K562 (cell line): ENCODE results near the gene RDM1. TPM values are rescaled to one million over a fixed set of nuclear protein-coding genes. Genes with fewer than 3 reads are reported as not detected.
A peak's percentile ranks its signal among the peaks of the same experiment; 100 is the strongest.

Experiments used
- FOXK2 ChIP-seq, 2 experiments: fragments of 450-650 bp; IDR thresholded peaks in 1 of 2; conservative IDR thresholded peaks in 1 of 2; 2 replicates each; pipeline ENCODE4 v1.6.1; 2016; ENCODE audit warnings: low read depth in 2 of 2, mild to moderate bottlenecking in 1 of 2
- HDAC1 ChIP-seq, 2 experiments: fragments of 450-650 bp; IDR thresholded peaks; 2 replicates each; pipeline ENCODE4 v1.6.1; 2016 to 2017; ENCODE audit warnings: inconsistent platforms in 1 of 2, mild to moderate bottlenecking in 1 of 2, moderate library complexity in 1 of 2
- HEY1 ChIP-seq: fragments of 250-450 bp; sonication (Bioruptor Pico); IDR thresholded peaks from 2 replicates; pipeline ENCODE4 v1.5.0; 2020; ENCODE audit warnings: mild to moderate bottlenecking, moderate library complexity, borderline replicate concordance
- HMG20B ChIP-seq: fragments of 250-450 bp; sonication (Bioruptor Pico); IDR thresholded peaks from 2 replicates; pipeline ENCODE4 v1.5.0; 2021; ENCODE audit warnings: mild to moderate bottlenecking
- IRF9 ChIP-seq: fragments of 450-650 bp; IDR thresholded peaks from 2 replicates; pipeline ENCODE4 v1.6.1; 2016; ENCODE audit warnings: missing biosample characterization, missing genetic modification characterization
- MEIS2 ChIP-seq: fragments of 450-650 bp; IDR thresholded peaks from 2 replicates; pipeline ENCODE4 v1.6.1; 2014; ENCODE audit warnings: mild to moderate bottlenecking; ENCODE audit not compliant: partially characterized antibody
- MTA2 ChIP-seq: fragments of 450-650 bp; IDR thresholded peaks from 2 replicates; pipeline ENCODE4 v1.6.1; 2016; ENCODE audit warnings: low read depth
- NCOA1 ChIP-seq: fragments of 450-650 bp; IDR thresholded peaks from 2 replicates; pipeline ENCODE4 v1.6.1; 2016; ENCODE audit warnings: low read depth
- NFYB ChIP-seq: IDR thresholded peaks from 2 replicates; pipeline ENCODE4 v1.6.1; 2011; ENCODE audit warnings: mild to moderate bottlenecking, moderate library complexity; ENCODE audit not compliant: insufficient read length; ENCODE audit errors: extremely low read depth
- RUNX1 ChIP-seq: sonication (generic); IDR thresholded peaks from 2 replicates; pipeline ENCODE4 v1.6.1; 2016; ENCODE audit warnings: antibody characterized with exemption, low read depth
- SREBF1 ChIP-seq: fragments of 150-350 bp; IDR thresholded peaks from 2 replicates; pipeline ENCODE4 v1.6.1; 2014; ENCODE audit warnings: antibody characterized with exemption, low read depth, low read length, borderline replicate concordance
- ZNF24 ChIP-seq: fragments of 450-650 bp; IDR thresholded peaks from 2 replicates; pipeline ENCODE4 v1.6.1; 2016
- ZNF318 ChIP-seq, 2 experiments: fragments of 450-650 bp; IDR thresholded peaks; 2 replicates each; pipeline ENCODE4 v1.6.1; 2016; ENCODE audit warnings: mild to moderate bottlenecking in 2 of 2, borderline replicate concordance in 1 of 2, low read depth in 1 of 2, moderate library complexity in 1 of 2
- polyA plus RNA-seq, 8 experiments: library from polyadenylated mRNA; depleted of rRNA in 4 of 8; stranded (reverse) in 5 of 8; unstranded in 3 of 8; fragments of >200 nt; fragmentation: Nextera tagmentation in 2 of 8; fragmentation: Illumina TruSeq in 1 of 8; extraction: Ambion mirVana in 2 of 8; extraction: Trizol in 1 of 8; gene quantifications; 2 replicates each; pipeline versions ENCODE4 v1.2.1 to v1.2.3, GENCODE V29; 2011 to 2014; ENCODE audit warnings: inconsistent platforms in 1 of 8, missing spikeins in 1 of 8
- total RNA-seq, 7 experiments: library from RNA; depleted of rRNA in 6 of 7; stranded (reverse); fragments of >200 nt in 6 of 7; fragmentation: Illumina TruSeq in 2 of 7; extraction: Trizol in 2 of 7; gene quantifications; 2 replicates each; pipeline versions ENCODE4 v1.2.1 to v1.2.3, GENCODE V29; 2011 to 2021; ENCODE audit warnings: low replicate concordance in 1 of 7
- TF ChIP-seq, protein P1 (sequence below), 2 experiments: fragments of 150-350 bp in 1 of 2; IDR thresholded peaks; 2 replicates each; pipeline ENCODE4 v1.6.1; 2012 to 2016; ENCODE audit warnings: low read depth in 2 of 2, low read length in 2 of 2, mild to moderate bottlenecking in 1 of 2, moderate library complexity in 1 of 2

Gene RDM1
- total and polyA plus RNA-seq, 9 of the 15 experiments (the other 6 are each of a cell fraction or from before 2014, with no cell fraction given), result 2.5 to 11.2 (median 5.4) TPM

- TF ChIP-seq, protein P1, sequence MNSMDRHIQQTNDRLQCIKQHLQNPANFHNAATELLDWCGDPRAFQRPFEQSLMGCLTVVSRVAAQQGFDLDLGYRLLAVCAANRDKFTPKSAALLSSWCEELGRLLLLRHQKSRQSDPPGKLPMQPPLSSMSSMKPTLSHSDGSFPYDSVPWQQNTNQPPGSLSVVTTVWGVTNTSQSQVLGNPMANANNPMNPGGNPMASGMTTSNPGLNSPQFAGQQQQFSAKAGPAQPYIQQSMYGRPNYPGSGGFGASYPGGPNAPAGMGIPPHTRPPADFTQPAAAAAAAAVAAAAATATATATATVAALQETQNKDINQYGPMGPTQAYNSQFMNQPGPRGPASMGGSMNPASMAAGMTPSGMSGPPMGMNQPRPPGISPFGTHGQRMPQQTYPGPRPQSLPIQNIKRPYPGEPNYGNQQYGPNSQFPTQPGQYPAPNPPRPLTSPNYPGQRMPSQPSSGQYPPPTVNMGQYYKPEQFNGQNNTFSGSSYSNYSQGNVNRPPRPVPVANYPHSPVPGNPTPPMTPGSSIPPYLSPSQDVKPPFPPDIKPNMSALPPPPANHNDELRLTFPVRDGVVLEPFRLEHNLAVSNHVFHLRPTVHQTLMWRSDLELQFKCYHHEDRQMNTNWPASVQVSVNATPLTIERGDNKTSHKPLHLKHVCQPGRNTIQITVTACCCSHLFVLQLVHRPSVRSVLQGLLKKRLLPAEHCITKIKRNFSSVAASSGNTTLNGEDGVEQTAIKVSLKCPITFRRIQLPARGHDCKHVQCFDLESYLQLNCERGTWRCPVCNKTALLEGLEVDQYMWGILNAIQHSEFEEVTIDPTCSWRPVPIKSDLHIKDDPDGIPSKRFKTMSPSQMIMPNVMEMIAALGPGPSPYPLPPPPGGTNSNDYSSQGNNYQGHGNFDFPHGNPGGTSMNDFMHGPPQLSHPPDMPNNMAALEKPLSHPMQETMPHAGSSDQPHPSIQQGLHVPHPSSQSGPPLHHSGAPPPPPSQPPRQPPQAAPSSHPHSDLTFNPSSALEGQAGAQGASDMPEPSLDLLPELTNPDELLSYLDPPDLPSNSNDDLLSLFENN (IDR thresholded peaks at IDR 0.05; ENCODE audit: low read depth in 2 of 2, low read length in 2 of 2), result 0 out of 4 replicates have a peak, but pooled peaks of 1 of the 2 experiments have one; percentile 57
- TF ChIP-seq ZNF318 (IDR thresholded peaks at IDR 0.05; ENCODE audit: borderline replicate concordance in 1 of 2, low read depth in 1 of 2) (no peak), RUNX1 (no peak), IRF9 (tag) (no peak), NFYB (no peak), MEIS2 (peak; percentile 25), HDAC1 (IDR thresholded peaks at IDR 0.05) (peak in 1 of 2 experiments; percentile 65; a peak in 2 of 4 replicates), MTA2 (peak; percentile 82), FOXK2 (conservative IDR thresholded peaks at IDR 0.05 in 1 of 2, IDR thresholded peaks at IDR 0.05 in 1 of 2; ENCODE audit: low read depth in 2 of 2) (no peak), HMG20B (CRISPR knock-in tag) (no peak), HEY1 (CRISPR knock-in tag) (no peak), NCOA1 (peak; percentile 61; the same call in 1 of the 2 replicates), SREBF1 (no peak), ZNF24 (peak; percentile 69; the same call in 1 of the 2 replicates)
These were observed 18.1 kb downstream of the RDM1 start (continued) for GRCh38 chr17:35912339-35912912.
